ENCODE results near the gene SPIRE1.

DNA sequence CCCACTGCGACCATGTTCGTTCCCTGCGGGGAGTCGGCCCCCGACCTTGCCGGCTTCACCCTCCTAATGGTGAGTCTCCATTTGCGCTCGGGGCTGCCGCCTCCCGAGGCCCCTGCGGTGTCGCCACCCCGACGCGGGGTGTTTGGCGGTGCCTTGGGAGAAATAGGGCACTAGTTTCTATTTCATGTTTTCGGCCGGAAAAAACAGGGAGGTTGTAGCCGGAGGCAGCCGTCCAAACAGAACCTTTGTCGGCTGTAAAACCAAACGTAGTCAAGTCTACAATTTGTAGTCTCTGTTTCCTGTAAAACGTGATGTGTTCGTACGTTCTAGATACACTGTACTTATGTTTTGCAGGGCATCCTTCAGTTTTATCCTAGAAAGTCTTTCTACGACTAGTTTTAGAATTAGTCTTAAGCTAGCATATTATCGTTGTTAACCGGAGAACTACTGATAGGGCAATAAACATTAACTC is 45.2 kb upstream of the SPIRE1 start:
- TF ChIP-seq, protein P1, sequence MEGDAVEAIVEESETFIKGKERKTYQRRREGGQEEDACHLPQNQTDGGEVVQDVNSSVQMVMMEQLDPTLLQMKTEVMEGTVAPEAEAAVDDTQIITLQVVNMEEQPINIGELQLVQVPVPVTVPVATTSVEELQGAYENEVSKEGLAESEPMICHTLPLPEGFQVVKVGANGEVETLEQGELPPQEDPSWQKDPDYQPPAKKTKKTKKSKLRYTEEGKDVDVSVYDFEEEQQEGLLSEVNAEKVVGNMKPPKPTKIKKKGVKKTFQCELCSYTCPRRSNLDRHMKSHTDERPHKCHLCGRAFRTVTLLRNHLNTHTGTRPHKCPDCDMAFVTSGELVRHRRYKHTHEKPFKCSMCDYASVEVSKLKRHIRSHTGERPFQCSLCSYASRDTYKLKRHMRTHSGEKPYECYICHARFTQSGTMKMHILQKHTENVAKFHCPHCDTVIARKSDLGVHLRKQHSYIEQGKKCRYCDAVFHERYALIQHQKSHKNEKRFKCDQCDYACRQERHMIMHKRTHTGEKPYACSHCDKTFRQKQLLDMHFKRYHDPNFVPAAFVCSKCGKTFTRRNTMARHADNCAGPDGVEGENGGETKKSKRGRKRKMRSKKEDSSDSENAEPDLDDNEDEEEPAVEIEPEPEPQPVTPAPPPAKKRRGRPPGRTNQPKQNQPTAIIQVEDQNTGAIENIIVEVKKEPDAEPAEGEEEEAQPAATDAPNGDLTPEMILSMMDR (IDR thresholded peaks at IDR 0.05; ENCODE audit: low read length), result 0 out of 2 replicates have a peak, but pooled peaks have one; percentile 5
- no peak for TF ChIP-seq EZH2 (IDR thresholded peaks at IDR 0.05; ENCODE audit: borderline replicate concordance, low read length)
